Measurements from ENCODE around the gene SGPL1.

The SGPL1 gene

DNA sequence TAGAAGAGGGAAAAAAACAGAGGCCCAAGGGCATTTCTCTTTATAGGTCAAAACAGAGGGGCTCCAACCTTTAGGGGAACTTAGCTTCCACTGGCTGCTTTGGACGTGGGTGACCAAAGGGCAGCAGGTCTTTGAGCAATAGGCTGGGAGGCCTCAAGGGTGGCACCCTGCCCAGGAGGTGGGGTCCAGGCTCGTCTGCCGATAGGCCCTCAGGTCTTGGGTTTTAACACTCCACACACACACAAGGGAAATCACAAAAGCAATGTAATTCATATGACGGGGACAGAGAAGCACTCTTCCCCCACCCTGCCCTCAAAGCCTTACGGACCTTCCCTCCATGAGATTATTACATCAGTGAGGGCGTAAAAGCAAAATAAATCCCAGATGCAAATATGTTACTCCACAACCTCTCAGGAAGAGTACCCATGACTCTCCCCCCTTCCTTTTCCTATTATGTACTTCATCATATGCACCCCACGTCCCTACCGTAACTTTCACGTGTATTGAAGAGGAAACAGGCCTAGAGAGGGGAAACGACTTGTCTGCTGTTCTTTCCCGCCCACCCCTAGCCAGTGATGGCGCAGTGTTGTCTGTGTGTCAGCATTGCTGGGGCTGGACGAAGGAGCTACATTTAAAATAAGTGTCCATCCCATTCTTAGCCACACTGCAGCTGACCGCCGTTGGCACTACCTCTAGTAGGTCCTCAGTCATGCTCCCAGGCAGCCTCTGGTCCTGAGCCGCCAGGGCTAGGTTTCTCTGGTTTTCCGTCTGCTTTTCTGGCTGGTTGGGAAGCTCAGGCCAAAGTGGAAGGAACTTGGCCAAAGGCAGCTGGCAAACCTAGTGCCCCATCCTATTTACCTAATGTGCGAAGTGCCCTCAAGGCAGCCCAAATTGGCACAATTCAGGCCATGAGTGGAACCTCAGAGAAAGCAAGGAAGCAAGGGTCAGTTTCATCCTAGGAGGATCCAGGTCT is 70.5 kb downstream of the SGPL1 start:
- DNase-seq (ENCODE audit: low read depth), result no peak

- no peak for DNase-seq (ENCODE audit: low read depth)
These were observed 71.3 kb downstream of the SGPL1 start for GRCh38 chr10:70886921-70887665.

- DNase-seq (ENCODE audit: low read depth), result peak; percentile 69
These were observed 72.4 kb downstream of the SGPL1 start, which contains the start of gene PCBD1 for GRCh38 chr10:70887804-70888800. TSS of gene PCBD1 (minus strand) at chr10:70888565. CDS start at chr10:70888533, 32 bp downstream.

DNA sequence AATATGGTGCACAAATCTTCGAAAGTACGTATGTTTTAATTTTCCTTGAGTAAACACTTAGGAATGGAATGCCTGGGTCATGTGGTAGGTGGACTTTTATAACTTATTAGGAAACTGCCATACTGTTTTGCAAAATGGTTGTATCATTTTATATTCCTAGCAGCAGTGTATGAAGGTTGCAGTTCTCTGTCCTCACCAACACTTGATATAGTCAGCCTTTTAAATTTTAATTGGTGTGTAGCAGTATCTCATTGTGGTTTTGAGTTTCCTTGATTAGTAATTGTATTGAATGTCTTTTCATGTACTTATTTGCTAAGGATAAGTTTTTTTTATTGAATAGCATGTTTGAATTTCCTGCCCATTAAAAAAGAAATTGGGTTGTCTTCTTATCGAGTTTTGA is 73.5 kb downstream of the SGPL1 start:
- DNase-seq (ENCODE audit: low read depth), result no peak

DNA sequence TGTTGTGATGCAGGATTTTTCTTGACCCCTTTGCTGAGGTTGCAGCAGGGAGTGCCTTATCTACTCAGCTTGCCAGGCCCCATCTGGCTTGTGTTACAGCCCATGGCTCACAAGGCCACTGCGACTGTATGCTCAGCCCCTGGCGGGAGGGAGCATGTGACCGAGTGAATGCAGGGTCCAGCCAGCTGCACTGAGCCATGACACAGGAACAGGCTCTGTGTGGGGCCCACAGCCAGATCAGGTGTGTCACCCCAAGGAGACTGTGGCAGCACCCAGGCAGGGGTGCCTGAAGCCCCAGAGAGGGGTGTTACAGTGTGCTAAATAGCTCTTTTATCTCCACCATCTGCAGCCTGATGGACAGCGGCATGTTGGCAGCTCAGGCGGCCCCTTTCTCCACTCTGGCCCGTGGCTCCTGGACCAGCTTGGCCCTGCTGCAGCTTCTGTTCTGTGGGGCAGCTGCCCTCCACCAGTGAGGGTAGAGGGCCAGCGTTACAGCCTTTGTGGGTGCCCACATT is 75.2 kb downstream of the SGPL1 start:
- no peak for DNase-seq (ENCODE audit: low read depth)

GRCh38 chr10:70891627-70892026 is 75.9 kb downstream of the SGPL1 start:
- no peak for DNase-seq (ENCODE audit: low read depth)

DNA sequence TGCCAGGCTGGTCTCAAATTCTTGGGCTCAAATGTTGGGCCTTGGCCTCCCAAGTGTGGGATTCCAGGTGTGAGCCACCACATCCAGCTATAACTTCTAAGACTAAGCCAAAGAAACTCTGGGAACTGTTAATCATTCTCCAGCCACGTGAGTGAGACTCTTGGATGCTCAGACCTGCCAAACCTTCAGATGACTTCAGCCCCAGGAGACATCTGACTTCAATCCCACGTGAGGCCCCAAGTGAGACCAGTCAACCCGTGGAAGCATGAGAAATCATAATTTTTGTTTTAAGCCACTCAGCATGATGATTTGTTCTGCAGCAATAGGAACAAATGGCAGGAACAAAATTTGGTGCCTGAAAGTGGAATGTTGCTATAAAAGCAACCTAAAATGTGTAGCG is 76.9 kb downstream of the SGPL1 start:
- no peak for DNase-seq (ENCODE audit: low read depth)

- no peak for DNase-seq (ENCODE audit: low read depth)
These were observed 77.7 kb downstream of the SGPL1 start for GRCh38 chr10:70893227-70894006.

- no peak for DNase-seq (ENCODE audit: low read depth)
These were observed 78.7 kb downstream of the SGPL1 start for GRCh38 chr10:70894416-70894815.

DNA sequence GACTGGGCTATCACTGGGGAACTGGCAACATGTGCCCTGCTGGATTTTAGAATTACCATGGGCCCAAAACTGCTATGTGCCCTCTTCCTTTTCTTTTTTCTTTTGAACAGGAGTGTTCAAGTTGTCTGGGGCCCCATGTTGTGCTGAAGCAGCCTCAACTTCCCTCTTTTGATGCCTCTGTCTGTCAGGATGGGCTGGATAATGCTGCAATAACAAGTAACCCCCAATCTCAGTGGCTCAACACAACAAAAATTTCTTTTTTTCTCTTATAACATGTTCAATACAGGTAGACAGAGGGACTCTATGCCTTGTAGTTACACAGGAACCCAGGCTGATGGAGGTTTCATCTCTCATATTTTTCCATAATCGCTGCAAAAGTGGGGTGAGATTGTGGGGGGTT is 80.8 kb downstream of the SGPL1 start:
- DNase-seq (ENCODE audit: low read depth), result no peak

DNA sequence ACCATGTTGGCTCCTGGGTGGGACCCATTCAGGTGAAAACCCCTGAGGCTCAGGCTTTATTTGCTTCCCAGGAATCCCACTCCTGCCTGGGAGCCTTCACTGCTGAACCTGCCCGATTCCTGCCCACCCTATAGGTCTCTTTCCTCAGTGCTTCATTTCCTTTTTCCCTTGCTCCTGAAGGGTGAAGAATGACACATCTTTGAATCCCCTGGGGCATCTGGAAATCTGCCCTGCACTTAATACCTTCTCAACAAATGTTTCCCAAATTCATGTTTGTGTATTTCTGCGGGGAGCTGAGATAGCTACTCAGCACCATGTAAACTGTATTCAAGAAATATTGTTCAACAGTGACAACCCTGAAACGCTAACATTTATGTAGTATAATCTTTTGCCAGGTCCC is 82.9 kb downstream of the SGPL1 start:
- DNase-seq (ENCODE audit: low read depth), result no peak

- no peak for DNase-seq (ENCODE audit: low read depth)
These were observed 83.3 kb downstream of the SGPL1 start for GRCh38 chr10:70899096-70899495.

DNA sequence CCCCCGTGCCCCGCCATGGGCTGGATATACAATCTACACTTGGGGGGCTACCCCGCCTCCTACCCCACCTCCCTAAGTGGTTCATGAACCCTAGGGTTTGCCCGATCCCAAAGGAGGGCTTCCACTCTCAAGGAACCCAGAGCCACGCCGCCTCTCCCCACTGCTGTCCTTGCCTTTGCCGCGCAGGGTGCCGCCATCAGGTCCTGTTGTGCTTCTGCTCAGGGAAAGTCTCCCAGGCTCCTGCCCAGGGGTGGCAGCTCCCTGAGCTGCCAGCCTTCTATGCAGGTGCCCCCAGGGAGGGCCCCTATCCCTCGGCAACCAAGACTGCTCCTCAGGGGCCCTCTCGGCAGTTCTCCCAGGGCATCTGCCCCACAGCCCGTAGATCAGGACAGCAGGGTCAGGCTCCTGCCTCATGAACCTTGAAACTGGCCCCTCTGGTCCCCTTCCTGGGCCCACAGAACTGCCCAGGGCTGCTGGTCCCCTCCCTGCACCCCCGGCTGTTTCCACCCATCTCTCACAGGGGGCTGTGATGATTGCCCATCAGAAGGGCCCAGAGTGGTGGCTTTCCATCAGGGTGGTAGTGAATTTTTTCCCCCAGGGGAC is 85.6 kb downstream of the SGPL1 start:
- DNase-seq (ENCODE audit: low read depth), result no peak

GRCh38 chr10:70902661-70903261 is 87.0 kb downstream of the SGPL1 start:
- DNase-seq (ENCODE audit: low read depth), result no peak

- DNase-seq (ENCODE audit: low read depth), result no peak
These were observed 87.6 kb downstream of the SGPL1 start for GRCh38 chr10:70903262-70903921.

DNA sequence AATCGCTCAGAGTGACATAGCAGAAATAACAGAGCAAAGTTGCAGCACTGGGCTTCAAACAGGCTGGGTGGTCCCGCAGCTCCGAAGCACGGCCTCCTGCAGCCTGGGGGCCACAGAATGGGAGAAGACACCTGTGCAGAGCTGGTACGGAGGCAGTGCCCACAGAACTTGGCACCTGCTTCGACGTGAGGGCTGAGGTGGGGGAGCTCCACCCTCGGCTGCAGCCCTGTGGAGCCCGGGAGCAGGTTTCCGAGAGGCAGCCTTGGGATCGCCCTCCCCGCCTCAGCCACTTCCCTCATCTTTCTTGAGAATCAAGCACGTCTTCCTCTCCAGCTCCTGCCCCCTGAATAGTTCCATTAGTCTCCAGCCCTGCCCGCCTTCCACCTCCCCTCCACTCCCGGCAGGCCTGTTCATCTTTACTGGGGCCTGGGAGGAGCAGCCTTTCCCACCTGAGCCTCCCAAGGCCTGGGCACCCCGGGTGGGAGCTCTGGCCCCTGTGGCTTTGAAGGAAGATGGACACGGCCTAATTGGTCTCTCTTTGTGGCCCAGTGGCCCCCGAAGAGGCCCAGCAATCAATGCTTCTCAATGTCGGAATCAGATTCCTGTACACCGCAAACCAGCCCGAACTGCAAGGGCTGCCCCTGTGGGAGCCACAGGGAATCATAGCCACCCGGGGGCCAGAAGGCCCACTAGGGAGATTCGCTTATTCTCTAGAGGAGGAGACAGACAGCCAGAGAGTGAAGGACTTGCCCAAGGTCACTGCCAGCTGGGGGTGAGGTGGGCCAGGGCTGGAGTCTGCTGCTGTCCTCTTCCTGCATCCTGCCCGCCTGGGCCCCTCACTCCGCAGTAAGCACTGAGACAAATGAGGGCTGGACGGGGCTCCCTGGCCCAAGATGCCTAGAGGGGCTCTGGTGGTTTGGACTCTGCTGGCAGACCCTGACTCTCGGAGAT is 89.6 kb downstream of the SGPL1 start:
- no peak for DNase-seq (ENCODE audit: low read depth)

- no peak for DNase-seq (ENCODE audit: low read depth)
These were observed 90.5 kb downstream of the SGPL1 start for GRCh38 chr10:70906031-70906783.

Measured in stimulated activated CD4-positive, alpha-beta T cell treated with anti-CD3 and anti-CD28 coated beads, Interleukin-2, amount 100 ng/mL, for 4 hours (primary cell).